Panc1 (cell line): ENCODE results near the gene AGR3. TPM values are rescaled to one million over a fixed set of nuclear protein-coding genes. Genes with fewer than 3 reads are reported as not detected.
A peak's percentile ranks its signal among the peaks of the same experiment; 100 is the strongest.

Experiments
- ATAC-seq: fragments of 200-7000 bp; cut with Tn5 transposase; 2 replicates; pipeline ENCODE4 v1.9.1; 2020; ENCODE audit warnings: mild to moderate bottlenecking, moderate library complexity
- BruUV-seq: library from RNA; stranded (reverse); fragments of 400-500 nt; replicated peaks from 2 replicates; lab custom pipeline; 2021; lab: Mats Ljungman, UMichigan
- CTCF ChIA-PET: fragments of 300-600 bp; sonication (Branson Sonifier 250); formaldehyde crosslinking; loops from one replicate; lab custom pipeline; 2022; ENCODE audit warnings: antibody characterized with exemption; lab: Charles Lee
- POLR2A ChIA-PET: fragments of 300-600 bp; sonication (Branson Sonifier 250); formaldehyde crosslinking; loops from one replicate; lab custom pipeline; 2022; ENCODE audit warnings: antibody characterized with exemption; lab: Charles Lee
- DNase-seq: peaks from one replicate; pipeline ENCODE4 v3.0.0-alpha.2; 2010; ENCODE audit warnings: low read depth, low spot score
- H3K27ac ChIP-seq: 2 replicates; pipeline ENCODE4 v1.5.1; 2011; ENCODE audit warnings: mild to moderate bottlenecking, low read length, inconsistent platforms
- H3K27me3 ChIP-seq: fragments of 200-500 bp; sonication (Bioruptor generic); 2 replicates; pipeline ENCODE4 v1.6.0; 2014; ENCODE audit warnings: low read length, inconsistent platforms; ENCODE audit not compliant: control insufficient read depth, insufficient read depth
- H3K36me3 ChIP-seq: fragments of 200-500 bp; sonication (Bioruptor generic); 2 replicates; pipeline ENCODE4 v1.5.1; 2014; ENCODE audit warnings: inconsistent platforms, mild to moderate bottlenecking, low read length, moderate library complexity; ENCODE audit not compliant: control insufficient read depth, insufficient read depth
- H3K4me1 ChIP-seq: 2 replicates; pipeline ENCODE4 v1.5.1; 2011; ENCODE audit warnings: inconsistent platforms, mild to moderate bottlenecking, low read length, moderate library complexity; ENCODE audit not compliant: control insufficient read depth, insufficient read depth
- H3K4me3 ChIP-seq, 2 experiments: 2 replicates each; pipeline ENCODE4 v1.5.1; 2011 to 2012; ENCODE audit warnings: low read depth in 2 of 2, low read length in 2 of 2, mild to moderate bottlenecking in 2 of 2, inconsistent platforms in 1 of 2, moderate library complexity in 1 of 2
- H3K9me3 ChIP-seq: fragments of 200-500 bp; sonication (Bioruptor generic); 2 replicates; pipeline ENCODE4 v1.5.1; 2014; ENCODE audit warnings: low read depth, mild to moderate bottlenecking, inconsistent platforms, low read length, moderate library complexity; ENCODE audit not compliant: control insufficient read depth, insufficient read depth
- CTCF ChIP-seq: fragments of 450-650 bp; IDR thresholded peaks from 2 replicates; pipeline ENCODE4 v1.5.1; 2017; ENCODE audit warnings: mild to moderate bottlenecking
- POLR2AphosphoS5 ChIP-seq: IDR thresholded peaks from 2 replicates; pipeline ENCODE4 v1.6.1; 2012; ENCODE audit warnings: mild to moderate bottlenecking, low read depth, low read length, moderate library complexity
- SIN3A ChIP-seq: IDR thresholded peaks from 2 replicates; pipeline ENCODE4 v1.6.1; 2012; ENCODE audit warnings: low read depth, mild to moderate bottlenecking, low read length, moderate library complexity, borderline replicate concordance; ENCODE audit not compliant: insufficient read depth
- TCF7L2 ChIP-seq: IDR thresholded peaks from 2 replicates; pipeline ENCODE4 v1.6.1; 2011; ENCODE audit warnings: mild to moderate bottlenecking, low read depth, low read length, inconsistent platforms
- in situ Hi-C: cut with HindIII; loops from 2 replicates; pipeline ENCODE4 v1.10.0; 2016; ENCODE audit warnings: low sequenced_read_pairs, low pct_unique_long_range_greater_than_20kb
- intact Hi-C: fragments of 100-400 bp; cut with micrococcal nuclease; formaldehyde crosslinking; loops from one replicate; pipeline ENCODE4 v1.10.0; 2022; ENCODE audit not compliant: unreplicated experiment
- total RNA-seq: library from RNA; stranded (reverse); gene quantifications from one replicate; pipeline ENCODE4 v1.2.1, GENCODE V29; 2021; ENCODE audit not compliant: unreplicated experiment
- TF ChIP-seq, protein P1 (sequence below), 2 experiments: IDR thresholded peaks; 2 replicates each; pipeline ENCODE4 v1.6.1; 2011 to 2012; ENCODE audit warnings: low read depth in 2 of 2, control low read depth in 1 of 2, low read length in 1 of 2, mild to moderate bottlenecking in 1 of 2, moderate library complexity in 1 of 2; ENCODE audit not compliant: insufficient read depth in 1 of 2

Gene AGR3
- total RNA-seq, 1 experiment from 2014 or later = not detected

DNA sequence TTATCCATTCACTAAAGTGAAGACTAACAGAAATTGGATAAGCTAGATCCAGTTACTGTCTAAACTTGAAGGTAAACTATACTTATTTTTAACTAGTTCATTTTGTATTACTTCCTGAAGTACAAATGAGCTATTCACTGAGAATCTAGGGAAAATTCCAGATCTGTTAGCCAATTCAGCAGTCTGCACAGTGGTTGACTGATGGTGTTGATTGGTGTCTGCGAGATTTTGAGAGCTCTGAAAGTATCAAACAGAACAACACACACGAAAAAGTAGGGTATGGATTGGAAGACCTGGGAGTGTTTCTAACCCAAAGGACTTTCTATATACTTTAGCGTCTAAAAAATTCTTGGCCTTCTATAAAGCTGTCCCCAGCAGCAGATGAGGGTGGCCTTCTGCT is 43.4 kb downstream of the AGR3 start:
- Histone ChIP-seq H3K27ac (peak overlapping the region; percentile 32; the same call in 1 of the 2 replicates), H3K27me3 (no peaks in the 10 kb centered on the region), H3K9me3 (no peaks in the 10 kb centered on the region), H3K4me3 (no peak overlapping the region), H3K4me1 (no peaks in the 10 kb centered on the region), H3K36me3 (no peaks in the 10 kb centered on the region)
- DNase-seq (no peak), ATAC-seq (no peak)
- TF ChIP-seq, protein P1, sequence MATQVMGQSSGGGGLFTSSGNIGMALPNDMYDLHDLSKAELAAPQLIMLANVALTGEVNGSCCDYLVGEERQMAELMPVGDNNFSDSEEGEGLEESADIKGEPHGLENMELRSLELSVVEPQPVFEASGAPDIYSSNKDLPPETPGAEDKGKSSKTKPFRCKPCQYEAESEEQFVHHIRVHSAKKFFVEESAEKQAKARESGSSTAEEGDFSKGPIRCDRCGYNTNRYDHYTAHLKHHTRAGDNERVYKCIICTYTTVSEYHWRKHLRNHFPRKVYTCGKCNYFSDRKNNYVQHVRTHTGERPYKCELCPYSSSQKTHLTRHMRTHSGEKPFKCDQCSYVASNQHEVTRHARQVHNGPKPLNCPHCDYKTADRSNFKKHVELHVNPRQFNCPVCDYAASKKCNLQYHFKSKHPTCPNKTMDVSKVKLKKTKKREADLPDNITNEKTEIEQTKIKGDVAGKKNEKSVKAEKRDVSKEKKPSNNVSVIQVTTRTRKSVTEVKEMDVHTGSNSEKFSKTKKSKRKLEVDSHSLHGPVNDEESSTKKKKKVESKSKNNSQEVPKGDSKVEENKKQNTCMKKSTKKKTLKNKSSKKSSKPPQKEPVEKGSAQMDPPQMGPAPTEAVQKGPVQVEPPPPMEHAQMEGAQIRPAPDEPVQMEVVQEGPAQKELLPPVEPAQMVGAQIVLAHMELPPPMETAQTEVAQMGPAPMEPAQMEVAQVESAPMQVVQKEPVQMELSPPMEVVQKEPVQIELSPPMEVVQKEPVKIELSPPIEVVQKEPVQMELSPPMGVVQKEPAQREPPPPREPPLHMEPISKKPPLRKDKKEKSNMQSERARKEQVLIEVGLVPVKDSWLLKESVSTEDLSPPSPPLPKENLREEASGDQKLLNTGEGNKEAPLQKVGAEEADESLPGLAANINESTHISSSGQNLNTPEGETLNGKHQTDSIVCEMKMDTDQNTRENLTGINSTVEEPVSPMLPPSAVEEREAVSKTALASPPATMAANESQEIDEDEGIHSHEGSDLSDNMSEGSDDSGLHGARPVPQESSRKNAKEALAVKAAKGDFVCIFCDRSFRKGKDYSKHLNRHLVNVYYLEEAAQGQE (IDR thresholded peaks at IDR 0.05; ENCODE audit: insufficient read depth in 1 of 2, low read depth in 2 of 2, low read length in 1 of 2) = no peak
- TF ChIP-seq POLR2AphosphoS5 (no peak), CTCF (no peak), TCF7L2 (no peak)
- CTCF ChIA-PET = no interaction called here
- BruUV-seq = no TSS peak
- in situ Hi-C loops (no loop called here), intact Hi-C loops (no loop called here)
- POLR2A ChIA-PET = no interaction called here

DNA sequence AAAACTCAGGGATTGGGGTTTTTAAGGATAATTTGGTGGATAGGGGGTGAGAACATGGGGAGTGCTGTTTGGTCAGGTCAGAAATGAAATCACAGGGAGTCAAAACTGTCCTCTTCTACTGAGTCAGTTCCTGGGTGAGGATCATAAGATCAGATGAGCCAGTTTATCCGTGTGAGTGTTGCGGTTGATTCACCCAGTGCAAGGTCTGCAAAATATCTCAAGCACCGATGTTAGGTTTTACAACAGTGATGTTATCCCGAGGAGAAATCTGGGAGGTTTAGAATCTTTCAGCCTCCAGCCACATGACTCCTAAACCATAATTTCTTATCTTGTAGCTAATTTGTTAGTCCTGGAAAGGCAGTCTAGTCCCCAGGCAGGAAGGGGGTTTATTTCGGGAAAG is 45.3 kb downstream of the AGR3 start:
- H3K36me3 ChIP-seq = no peaks in the 10 kb centered on the region
- no peaks in the 10 kb centered on the region for H3K4me1 ChIP-seq
- TF ChIP-seq, protein P1 (IDR thresholded peaks at IDR 0.05; ENCODE audit: insufficient read depth in 1 of 2, low read depth in 2 of 2, low read length in 1 of 2) = no peak
- TF ChIP-seq CTCF (no peak), TCF7L2 (no peak), POLR2AphosphoS5 (no peak), SIN3A (no peak)
- DNase-seq (no peak), ATAC-seq (no peak)
- H3K27me3 ChIP-seq = no peaks in the 10 kb centered on the region
- CTCF ChIA-PET = interaction anchor here (0.5 kb wide), 1 partner anchor 23 kb away, joined by 3 read pairs; no protein-coding TSS in a partner anchor
- no peaks in the 10 kb centered on the region for H3K9me3 ChIP-seq
- H3K27ac ChIP-seq = no peak overlapping the region
- POLR2A ChIA-PET = no interaction called here
- intact Hi-C loops = no loop called here
- in situ Hi-C loops = no loop called here
- no TSS peak for BruUV-seq
- H3K4me3 ChIP-seq = no peak overlapping the region
